ENCODE measurements around the gene SLN.
"Not testable (repeated sequence)": the region's sequence is repeated elsewhere in the genome, so short reads cannot be mapped to it uniquely, and the experiment has no call there.

The SLN gene

DNA sequence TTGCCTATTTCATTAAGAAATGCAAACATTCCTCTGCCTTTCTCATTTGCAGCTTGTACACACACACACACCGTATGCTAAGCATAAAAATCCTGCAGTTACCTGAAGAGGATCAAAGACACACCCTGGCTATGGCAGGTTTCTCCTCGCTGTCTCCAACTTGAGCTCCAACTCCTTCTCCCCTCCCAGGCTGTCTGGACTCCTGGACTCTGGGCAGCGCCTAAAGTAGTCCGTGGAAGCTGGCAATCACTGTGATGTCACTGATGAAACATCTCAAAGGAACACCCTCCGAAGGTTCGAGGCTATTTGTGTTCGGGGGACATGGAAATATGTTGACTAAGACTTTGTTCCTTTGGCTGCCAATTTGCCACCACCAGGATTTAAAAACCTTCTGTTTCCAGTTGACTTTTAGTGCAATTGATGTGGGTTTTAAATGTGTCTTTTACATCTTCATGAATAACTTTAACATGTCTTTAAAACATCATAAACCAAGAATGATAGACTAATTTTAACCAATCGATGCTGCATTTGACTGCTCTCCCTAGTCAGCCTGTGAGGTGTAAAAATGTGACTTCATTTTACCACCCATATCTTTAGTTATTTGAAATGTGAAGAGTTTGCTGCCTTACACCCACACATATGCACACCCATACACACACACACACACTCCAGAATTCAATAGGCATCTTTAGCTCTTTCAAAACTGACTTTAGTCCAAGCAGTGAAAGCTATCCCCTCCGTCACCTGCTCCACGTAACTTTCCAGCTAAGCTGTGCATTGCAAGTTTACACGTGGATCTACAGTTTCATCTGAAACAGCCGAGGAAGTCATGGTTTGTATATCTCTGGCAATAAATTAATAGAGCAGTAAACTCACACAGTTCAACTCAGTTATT, at the start of gene SLN:
Gene SLN, minus strand, starts transcription at position 196 of the 895 bp plus-strand sequence.
- no peak for FAIRE-seq

DNA sequence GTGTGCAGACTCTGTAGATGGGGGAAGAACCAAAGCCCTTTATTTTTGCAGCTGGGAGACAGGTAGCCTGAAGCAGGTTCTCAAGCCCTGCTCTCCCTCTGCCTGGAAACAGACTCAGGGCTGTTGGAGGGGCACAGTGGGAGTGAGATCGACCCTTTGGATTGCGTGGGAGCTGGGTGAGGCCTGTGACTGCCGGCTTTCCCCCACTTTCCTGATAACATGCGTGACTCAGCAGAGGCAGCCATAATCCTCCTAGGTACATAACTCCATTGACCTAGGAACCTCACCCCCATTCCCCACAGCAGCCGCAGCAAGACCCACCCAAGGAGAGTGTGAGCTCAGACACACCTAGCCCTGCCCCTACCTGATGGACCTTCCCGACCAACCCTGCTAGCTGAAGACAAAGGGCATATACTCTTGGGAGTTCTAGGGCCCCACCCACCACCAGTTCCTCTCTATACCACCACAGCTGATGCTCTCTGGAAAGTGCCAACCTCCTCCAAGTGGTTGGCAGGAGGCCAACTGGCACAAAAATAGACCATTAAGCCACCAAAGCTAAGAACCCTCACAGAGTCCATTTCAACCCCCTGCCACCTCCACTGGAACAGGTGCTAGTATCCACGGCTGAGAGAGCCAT, 47.0 kb upstream of the SLN start:
- FAIRE-seq: not testable (repeated sequence)

DNA sequence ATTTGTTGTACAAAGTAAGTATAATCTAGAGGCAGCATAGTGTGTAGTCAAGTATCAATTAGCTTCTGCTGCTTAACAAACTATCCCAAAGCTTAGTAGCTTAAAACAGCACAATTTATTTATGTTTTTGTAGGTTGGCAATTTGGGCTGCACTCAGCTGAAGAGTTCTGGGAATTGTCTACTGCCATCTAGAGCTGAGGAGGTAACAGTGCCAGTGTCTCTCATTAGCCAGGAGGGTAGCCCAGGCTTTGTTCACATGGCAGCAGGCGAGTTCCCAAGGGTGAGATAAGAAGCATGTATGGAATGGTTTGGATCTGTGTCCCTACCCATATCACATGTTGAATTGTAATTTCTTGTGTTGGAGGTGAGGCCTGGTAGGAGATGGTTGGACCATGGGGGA, 45.8 kb upstream of the SLN start:
- no peak for FAIRE-seq

DNA sequence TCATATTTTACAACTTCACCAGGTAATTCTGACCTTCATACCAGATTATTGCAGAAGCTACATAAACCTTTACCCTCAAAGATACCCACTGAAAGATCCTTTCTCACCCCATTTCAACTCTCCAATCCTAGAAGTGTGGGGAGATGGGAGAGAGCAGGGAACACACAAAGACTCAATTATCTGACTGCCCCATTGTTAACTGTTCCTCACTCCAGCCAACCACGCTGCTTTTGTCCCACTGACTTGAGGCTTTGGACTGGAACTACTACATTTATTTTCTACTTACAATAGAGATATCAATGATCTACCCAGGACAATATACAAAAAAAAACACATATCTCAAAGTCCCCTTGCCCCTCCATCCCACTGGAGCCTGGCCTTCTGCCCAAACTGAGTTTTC, 44.7 kb upstream of the SLN start:
- FAIRE-seq: no peak

DNA sequence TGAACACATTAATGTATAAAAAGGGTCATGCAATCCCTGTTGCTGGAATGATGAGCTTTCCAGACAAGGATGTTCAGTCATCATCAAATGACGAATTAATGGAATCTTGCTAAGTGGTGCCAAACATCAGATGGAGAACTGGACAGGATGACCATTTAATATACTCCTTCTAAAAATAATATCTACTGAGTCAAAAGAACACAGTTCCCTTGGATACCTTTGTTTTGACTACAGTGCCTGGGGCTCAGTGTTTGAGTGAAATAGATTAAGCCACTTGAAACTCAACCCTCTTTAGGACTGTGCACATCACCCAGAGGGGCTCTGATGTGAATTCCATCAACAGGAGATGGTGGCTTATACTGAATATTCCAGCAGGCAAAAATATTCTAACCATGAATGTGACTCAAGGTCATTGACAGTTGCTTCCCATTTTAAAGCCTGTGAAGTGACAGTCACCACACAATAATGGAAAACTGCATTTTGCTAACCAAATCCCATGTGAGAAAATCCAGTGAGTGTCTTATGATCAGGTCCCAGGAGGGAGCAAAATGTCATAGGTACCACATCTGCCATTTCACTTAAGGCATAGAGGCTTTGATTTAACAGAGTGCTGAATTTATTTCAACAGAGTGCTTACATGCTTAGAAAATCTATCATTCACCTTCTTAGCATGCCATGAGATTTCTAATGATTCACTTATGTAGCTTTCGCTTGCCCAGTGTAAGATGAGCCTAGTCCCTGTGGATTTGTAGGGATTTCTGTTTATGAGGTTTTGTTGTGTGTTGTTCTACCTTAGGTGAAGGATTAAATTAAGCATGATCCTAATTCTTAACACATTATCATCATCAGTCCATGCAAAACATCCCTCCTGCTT, 41.3 kb upstream of the SLN start:
- FAIRE-seq: no peak

DNA sequence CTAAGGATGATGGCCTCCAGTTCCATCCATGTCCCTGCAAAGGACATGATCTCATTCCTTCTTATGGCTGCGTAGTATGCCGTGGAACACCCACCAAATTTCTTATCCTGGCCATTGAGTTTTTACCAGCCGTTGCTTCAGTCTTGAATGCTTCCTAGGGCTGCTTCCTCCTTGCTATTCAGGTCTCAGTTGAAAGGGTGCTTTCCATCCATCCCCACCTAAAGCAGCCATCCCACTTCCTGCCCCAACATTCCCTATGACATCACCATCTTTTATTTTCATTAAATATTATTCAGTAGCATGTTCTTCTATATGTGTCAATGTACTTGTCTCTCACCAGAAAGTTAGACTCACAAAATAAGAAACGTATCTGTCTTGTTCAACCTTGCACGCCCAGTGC, 40.7 kb upstream of the SLN start:
- FAIRE-seq: no peak

DNA sequence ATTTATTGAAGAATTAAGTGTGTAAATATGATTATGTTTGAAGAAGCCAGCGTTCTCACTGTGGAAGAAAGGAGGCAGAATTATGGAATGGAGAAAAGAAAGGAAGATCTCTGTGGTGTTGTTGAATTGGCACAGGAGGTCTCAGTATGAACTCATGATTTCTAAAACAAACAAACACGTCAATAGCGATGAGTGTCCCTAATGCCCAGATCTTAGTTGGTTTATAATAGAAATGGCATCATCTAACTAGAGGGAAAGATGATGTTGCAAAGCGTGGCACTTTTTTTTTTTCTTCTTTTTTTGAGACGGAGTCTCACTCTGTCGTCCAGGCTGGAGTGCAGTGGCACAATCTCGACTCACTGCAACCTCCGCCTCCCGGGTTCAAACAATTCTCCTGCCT, 39.2 kb upstream of the SLN start:
- FAIRE-seq: no peak

DNA sequence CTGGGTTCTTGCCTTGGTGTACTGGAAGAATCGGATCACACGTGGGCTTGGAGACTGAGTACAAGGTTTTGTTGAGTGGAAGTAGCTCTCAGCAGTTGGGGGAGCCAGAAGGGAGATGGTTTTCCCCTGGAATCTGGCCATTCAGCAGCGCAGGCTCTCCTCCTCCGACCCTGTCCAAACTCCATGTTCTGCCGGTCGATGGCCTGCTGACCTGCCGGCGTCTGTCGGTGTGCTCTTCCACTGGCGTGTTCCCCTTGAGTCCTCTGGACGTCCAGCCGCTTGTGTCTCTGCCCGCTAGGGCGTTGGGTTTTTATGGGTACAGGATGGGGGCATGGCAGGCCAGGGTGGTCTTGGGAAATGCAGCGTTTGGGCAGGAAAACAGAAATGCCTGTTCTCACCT, 38.5 kb upstream of the SLN start:
- FAIRE-seq: no peak

DNA sequence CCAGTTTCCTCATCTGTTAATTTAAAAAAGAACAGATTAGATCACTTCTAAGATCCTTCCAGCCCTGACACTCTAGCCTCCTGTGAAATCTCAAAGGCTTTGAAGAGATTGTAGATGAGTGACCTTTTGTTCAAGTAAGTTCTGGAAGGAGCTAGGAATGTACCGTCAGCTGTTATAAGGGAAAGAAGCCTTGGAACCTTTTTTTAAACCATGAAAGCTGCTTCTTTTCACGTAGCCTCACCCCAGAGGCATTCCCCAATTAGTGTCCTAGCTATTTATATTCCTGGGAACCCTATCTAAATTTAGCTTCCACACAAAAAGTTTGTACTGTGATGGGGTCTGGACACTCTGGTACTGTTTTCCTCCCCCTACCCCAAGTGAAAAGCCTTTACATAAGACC, 35.8 kb upstream of the SLN start:
- FAIRE-seq: no peak

DNA sequence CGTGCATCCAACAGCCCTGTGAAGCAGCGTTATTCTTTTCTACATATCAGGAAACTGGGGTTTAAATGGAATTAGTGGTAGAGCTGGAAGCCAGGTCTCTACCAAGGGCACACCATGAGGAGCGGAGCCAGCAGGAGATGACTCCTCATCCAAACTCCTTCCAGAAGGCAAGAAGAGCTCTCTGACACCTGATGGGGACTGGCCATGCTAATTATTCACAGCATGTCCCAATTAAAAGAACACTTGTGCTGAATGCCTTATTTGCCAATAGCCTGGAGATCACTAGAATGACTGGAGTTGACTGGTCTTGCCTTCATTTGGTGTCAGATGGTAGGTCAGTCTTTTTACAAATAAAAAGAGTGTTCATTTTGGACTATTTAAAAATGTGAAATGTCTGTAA, 32.9 kb upstream of the SLN start:
- FAIRE-seq: no peak

DNA sequence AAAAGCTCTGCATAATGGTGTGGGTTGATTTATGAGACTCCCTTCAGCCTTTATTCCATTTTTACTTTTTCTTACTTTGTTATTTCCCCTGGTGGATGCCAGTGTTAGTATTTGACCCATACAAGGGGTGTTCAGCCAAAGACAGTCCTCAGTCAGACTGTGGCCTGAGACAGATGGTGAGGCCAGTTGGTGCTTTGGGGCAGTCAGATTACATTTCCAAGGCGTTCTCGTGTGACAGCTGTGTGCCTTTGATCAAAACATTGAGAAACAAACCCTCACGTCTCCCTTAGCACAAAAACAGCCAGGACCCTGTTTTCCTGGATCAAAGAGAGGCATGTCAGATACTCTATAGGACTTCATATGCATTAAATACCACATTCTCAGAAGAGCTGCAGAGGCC, 31.3 kb upstream of the SLN start:
- no peak for FAIRE-seq

DNA sequence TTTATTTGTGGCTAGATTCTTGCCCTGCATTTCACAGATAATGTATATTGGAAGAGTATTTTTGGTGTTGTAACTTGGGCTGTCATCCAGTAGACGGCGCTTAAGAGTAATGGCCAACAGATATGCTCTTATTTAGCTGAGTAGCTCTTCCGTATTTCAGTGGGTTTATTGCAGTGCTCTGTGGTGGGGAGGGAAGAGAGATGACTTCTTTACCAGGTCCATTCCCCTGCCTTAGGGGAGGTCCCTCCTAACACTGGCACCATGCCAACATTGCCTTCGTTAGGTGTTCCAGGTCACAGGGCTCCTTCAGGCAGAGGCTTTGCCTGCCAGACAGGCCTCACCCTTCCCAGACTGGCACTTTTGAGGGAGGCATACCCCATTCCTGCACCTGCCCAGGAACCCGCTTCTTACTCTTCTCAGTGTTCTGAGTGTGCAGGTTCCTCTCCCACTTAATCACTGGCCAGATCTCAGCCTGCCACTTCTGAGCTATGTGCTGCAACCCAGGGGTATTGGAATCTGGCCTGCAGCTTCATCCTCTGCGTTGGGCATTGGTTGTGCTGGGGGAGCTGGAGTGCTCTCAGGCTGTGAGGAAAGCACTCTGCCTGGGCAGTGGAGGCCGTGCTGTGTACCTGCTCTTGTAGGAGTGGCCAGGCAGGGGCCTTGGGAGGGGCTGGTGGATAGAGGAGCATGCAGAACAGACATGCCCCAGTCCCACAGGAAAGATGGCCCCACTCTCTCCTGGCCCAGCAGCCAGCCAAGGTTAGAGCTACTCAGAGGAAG, 29.4 kb upstream of the SLN start:
- no peak for FAIRE-seq

DNA sequence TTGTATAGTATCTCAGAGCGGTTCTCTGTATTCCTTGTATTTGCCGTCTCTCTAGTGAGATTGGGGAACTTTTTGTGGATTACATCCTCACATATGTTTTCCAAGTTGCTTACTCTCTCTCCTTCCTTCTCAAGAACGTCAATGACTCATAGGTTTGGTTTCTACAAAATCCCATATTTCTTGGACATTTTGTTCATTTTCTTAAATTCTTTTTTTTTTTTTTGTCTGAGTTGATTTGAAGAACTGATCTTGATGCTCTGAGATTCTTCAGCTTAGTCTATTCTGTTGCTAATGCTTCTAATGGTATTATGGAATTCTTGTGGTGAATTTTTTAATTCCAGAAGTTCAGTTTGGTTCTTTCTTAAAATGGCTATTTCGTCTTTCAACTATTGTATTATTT, 28.4 kb upstream of the SLN start:
- no peak for FAIRE-seq

DNA sequence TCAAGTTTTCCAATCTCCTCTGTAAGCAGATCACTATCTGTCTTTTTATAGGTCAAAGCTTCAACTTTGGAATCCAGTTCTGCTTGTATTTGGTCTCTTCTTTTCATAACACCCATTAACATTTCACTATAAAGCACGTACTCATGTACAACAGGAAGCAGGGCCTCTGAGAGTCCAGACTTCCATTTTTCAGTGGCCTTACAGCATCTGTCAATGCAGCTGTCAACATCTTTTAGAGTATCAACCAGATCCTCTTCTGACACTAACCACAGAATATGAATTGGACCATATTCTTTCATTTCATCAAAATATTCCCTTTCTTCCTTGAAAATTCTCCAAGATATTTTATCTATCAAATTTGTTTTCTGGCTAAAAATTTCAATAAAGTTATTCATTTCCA, 24.7 kb upstream of the SLN start:
- FAIRE-seq: no peak

DNA sequence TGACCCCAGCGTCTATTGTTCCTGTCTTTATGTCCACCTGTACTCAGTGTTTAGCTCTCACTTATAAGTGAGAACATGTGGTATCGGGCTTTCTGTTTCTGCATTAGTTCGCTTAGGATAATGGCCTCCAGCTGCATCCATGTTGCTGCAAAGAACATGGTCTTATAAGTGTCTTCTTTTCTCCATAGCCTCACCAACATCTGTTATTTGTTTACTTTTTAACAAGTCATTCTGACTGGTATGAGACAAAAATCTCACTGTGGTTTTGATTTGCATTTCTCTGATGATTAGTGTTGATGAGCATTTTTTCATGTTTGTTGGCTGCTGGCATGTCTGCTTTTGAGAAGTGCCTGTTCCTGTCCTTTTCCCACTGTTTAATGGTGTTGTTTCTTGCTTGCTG, 21.7 kb upstream of the SLN start:
- FAIRE-seq: no peak

DNA sequence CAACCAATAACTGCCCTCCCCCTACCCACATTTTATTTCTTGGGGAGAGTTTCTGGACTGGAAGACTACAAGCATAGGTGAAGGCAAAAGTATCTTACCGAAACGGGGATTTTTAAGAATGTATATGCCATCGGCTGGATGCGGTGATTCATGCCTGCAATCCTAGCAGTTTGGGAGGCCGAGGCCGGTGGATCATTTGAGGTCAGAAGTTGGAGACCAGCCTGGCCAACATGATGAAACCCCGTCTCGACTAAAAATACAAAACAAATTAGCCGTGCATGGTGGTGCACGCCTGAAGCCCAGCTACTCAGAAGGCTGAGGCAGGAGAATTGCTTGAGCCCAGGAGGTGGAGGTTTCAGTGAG, 20.8 kb upstream of the SLN start:
- no peak for FAIRE-seq

DNA sequence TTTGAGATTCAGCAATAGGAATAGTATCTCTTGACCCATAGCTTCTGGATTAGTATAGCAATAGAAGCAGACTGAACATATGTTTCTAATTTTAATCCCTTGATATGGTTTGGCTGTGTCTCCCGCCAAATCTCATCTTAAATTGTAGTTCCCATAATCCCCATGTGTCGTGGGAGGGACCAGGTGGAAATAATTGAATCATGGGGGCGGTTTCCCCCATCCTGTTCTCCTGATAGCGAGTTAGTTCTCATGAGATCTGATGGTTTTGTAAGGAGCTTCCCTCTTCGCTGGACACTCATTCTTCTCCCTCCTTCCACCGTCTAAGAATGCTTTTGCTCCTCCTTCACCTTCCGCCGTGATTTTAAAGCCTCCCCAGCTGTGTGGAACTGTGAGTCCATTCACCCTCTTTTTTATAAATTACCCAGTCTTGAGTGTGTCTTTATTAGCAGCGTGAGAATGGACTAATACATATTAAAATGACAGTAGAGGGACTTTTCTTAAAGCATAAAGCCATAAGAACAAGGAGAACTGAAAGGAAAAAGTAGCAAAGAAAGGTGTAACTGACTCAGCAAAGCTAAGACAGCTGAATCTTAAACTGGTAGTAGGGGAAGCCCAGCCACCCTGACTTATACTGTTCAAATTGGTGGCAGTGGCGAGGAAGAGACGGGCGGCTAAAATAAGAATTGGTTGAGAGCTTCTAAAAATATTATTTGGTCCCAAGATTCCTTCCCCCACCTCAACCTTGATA, 20.3 kb upstream of the SLN start:
- no peak for FAIRE-seq

DNA sequence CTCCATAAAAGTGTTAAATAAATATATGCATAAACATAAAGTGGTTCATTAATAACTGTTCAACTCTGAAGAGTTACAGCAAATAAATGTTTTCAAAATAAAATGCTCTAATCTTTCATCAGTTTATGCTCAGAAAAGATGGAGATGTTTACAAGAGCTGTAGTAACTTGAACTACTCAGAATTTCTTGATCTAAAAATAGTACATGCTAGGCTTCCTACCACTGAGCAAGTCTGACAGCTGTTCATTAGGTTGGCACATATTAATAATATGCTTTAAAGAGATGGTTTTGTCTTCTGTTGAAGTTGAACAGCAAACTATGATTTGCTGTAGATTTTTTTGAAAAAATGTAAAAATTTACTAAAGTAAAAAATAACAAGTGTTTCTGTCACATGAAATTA, 10.8 kb upstream of the SLN start:
- FAIRE-seq: no peak

DNA sequence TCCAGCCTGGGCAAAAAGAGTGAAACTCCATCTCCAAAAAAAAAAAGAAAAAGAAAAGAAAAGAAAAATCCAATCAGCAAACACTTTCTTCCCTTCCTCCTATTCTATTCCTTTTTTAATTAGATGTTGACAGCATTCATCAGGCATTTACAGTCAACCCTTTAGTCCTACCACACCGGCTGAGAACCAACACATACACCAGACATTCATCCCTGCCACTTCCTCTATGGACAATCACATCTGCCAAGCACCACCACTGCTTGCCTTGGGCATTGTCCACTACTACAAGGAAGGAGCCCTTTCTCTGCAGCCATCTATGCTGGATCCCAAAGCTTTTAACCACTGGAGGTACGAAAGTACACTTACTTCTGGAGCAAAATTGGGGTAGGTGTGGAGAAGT, 9.4 kb upstream of the SLN start:
- no peak for FAIRE-seq

DNA sequence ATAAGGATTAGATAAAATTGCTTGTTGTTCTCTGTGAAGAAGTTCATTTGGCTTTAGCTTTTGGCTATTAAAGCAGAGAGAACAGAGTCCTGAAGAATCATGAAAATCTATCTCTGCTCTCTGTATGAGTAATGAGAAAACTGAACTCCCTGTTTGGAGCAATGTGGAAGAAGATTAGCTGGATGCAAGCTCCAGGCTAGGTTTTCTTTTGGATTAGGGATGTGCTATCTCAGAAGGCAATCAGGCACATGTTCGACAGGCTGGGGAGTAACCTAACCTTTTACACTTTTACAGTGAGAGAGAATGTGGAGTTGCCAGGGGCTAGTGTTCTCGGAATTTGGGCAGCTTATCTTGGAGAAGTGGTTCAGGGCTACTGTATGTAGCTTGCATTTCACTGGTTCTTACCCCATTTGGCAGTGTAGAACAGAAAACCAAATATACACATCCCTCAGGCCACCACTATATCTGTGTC, 8.5 kb upstream of the SLN start:
- no peak for FAIRE-seq

DNA sequence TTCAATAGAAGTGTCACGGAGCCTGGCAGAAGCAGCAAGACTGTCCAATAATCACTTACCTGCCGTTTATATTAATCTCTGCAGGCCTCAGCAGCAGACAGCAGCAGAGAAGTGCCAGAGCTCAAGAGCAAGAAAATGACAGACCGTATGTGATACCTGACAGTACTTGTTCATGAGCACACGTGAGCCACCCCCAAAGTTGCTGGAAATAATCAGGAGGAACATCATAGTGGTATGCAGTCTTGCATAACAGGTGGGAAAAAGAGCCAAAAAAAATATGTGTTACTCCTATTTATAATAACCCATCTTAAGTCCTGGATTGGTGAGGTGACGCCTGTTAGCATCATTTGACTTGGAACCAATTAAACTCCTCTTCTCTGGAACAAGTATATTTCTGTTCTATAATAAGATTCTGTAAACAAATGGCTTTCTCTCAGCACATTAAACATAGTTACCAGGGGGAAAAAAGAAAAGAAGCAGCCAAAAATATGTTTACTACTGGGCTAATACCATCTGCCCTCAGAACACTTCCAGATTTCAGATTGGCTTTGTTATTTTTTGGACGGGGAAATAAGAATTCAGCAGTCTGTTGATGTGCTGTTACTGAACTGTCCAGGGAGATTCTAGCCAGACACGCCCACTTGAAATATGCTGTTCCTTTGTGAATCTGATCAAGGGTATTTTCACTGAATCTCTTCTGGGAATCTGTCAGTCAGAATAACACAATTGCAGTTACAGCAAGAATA, 7.9 kb upstream of the SLN start:
- no peak for FAIRE-seq

Data from G401.6 (cell line).